Esophagus squamous epithelium (tissue), 4 donors: ENCODE measurements around the gene NCKAP5.

ENCODE experiments used
- POLR2A ChIP-seq, 4 donors: fragments of 450-650 bp; IDR thresholded peaks; one replicate each; pipeline ENCODE4 v1.6.1; 2017; ENCODE audit warnings: antibody characterized with exemption in 4 of 4, mild to moderate bottlenecking in 4 of 4, moderate library complexity in 3 of 4
- TF ChIP-seq, protein P1 (sequence below), 6 experiments: fragments of 450-650 bp in 4 of 6; fragments of 200-600 bp in 2 of 6; sonication (generic) in 2 of 6; IDR thresholded peaks; one replicate each; pipeline ENCODE4 v1.5.1; 2016 to 2019; ENCODE audit warnings: antibody characterized with exemption in 6 of 6, mild to moderate bottlenecking in 4 of 6, moderate library complexity in 4 of 6

- TF ChIP-seq, protein P1, sequence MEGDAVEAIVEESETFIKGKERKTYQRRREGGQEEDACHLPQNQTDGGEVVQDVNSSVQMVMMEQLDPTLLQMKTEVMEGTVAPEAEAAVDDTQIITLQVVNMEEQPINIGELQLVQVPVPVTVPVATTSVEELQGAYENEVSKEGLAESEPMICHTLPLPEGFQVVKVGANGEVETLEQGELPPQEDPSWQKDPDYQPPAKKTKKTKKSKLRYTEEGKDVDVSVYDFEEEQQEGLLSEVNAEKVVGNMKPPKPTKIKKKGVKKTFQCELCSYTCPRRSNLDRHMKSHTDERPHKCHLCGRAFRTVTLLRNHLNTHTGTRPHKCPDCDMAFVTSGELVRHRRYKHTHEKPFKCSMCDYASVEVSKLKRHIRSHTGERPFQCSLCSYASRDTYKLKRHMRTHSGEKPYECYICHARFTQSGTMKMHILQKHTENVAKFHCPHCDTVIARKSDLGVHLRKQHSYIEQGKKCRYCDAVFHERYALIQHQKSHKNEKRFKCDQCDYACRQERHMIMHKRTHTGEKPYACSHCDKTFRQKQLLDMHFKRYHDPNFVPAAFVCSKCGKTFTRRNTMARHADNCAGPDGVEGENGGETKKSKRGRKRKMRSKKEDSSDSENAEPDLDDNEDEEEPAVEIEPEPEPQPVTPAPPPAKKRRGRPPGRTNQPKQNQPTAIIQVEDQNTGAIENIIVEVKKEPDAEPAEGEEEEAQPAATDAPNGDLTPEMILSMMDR (IDR thresholded peaks at IDR 0.05): no peak
- no peak for TF ChIP-seq POLR2A (IDR thresholded peaks at IDR 0.05)
Observed at GRCh38 chr2:133522204-133522603, 46.1 kb downstream of the NCKAP5 start.
